Measurements from ENCODE around the gene NUDT3. TPM values are rescaled to one million over a fixed set of nuclear protein-coding genes. Genes with fewer than 3 reads are reported as not detected.

Gene NUDT3
- total and polyA plus RNA-seq, 5 experiments from 2014 or later: 7.4 to 31.7 (median 10.8) TPM

- DNase-seq (no peak), ATAC-seq (no peak)
- Mint-ChIP-seq H3K4me3 (peak overlapping the region in 2 of 10 donors; percentile 4 to 29), H3K4me1 (peaks cover 19 to 64% (median 61%) of the 10 kb centered on the region in 4 donors), H3K27me3 (no peaks in the 10 kb centered on the region), H3K9me3 (no peaks in the 10 kb centered on the region), H3K27ac (peak overlapping the region in 7 of 10 donors; percentile 10 to 90 (median 83)), H3K36me3 (peaks cover 0 to 40% (median 7%) of the 10 kb centered on the region in 3 donors)
- POLR2A ChIA-PET: interaction anchor here (0.6 to 1.2 kb wide), 2 partner anchors 9 to 11 kb away, joined by 4 to 5 read pairs; partner anchors contain the start of gene SMIM29
Observed at GRCh38 chr6:34239893-34240292, 152.6 kb downstream of the NUDT3 start.

DNA sequence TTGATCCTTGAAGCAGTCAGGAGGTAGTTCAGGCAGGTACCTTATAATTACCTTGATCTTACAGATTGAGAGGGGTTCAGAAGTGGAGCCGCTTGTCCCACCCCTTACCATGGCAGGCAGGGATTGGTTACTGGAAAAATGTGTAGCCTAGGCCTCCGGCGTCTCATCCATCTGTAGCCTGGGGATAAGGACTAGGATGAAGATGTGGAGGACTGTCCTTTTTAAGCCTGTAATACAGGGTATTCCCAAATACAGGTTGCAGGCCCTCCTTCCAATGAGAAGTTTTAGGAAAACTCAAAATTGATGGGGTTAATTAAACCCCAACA lies 153.0 kb downstream of the NUDT3 start:
- peaks cover 0 to 38% (median 7%) of the 10 kb centered on the region in 3 donors for H3K36me3 Mint-ChIP-seq
- POLR2A ChIA-PET: interaction anchor here (1.2 kb wide), 1 partner anchor 9 kb away, joined by 5 read pairs; the partner anchor contains the start of gene SMIM29
- DNase-seq (no peak), ATAC-seq (no peak)
- no peaks in the 10 kb centered on the region for H3K27me3 Mint-ChIP-seq
- peak overlapping the region in 6 of 10 donors; percentile 27 to 91 (median 80) for H3K4me3 Mint-ChIP-seq
- no peaks in the 10 kb centered on the region for H3K9me3 Mint-ChIP-seq
- H3K27ac Mint-ChIP-seq: peak overlapping the region in 9 of 10 donors; percentile 78 to 92 (median 86)
- peaks cover 19 to 65% (median 60%) of the 10 kb centered on the region in 4 donors for H3K4me1 Mint-ChIP-seq

DNA sequence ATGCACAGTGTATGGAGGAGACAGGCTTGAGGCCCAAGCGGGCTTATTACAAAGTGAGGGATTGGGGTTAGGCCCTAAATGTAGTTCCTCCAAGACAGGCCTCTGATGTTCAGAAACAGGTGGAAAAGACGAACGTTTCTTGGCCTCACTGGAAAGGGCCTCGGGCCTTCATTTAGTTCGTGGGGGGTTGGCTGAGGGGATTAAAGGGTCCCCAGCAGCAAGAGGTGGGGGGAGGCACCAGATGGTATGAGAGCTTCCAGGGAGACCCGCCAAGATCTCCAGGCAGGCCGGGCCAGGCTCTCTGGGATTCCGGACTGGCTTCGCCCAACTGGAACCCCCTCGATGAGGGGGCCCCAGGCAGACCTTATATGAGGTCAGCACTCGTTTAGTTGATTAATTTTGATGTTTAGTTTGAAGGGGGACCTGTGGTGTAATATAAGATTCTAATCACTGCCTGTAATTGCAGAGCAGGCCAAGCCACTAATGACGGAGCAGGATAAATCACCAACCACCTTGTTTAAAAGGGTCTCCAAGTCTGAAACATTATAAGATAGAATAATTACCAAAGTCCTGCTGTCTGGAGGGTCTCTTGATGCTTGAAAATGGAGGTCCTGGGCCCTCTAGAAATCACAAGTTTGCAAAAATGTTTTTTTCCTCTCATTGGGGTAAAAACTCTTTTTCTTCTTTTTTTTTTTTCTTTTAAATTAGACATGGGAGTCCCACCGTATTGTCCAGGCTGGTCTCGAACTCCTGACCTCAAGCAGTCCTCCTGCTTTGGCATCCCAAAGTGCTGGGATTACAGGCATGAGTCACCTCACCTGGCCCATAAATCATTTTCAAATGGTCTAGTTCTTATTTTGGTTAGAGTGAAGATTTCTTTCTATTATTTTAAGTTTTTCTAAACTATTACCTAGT lies 153.6 kb downstream of the NUDT3 start:
- ATAC-seq (no peak), DNase-seq (no peak)
- no peaks in the 10 kb centered on the region for H3K9me3 Mint-ChIP-seq
- H3K36me3 Mint-ChIP-seq: peaks cover 0 to 34% (median 7%) of the 10 kb centered on the region in 3 donors
- H3K4me3 Mint-ChIP-seq: peak overlapping the region; percentile 69 to 91 (median 84)
- POLR2A ChIA-PET: interaction anchor here (0.5 to 3.6 kb wide), 2 partner anchors 10 to 59 kb away, joined by 3 to 72 read pairs; partner anchors contain the start of gene SMIM29
- no peaks in the 10 kb centered on the region for H3K27me3 Mint-ChIP-seq
- H3K27ac Mint-ChIP-seq: peak overlapping the region; percentile 80 to 95 (median 90)
- H3K4me1 Mint-ChIP-seq: peaks cover 24 to 70% (median 61%) of the 10 kb centered on the region in 4 donors

GRCh38 chr6:34237722-34238584 lies 154.5 kb downstream of the NUDT3 start:
- POLR2A ChIA-PET: interaction anchor here (0.5 to 3.6 kb wide), 12 partner anchors 11 to 519 kb away, joined by 3 to 99 read pairs (median 8); partner anchors contain the start of genes NUDT3, RPS10, SMIM29 and SNRPC
- peak; percentile 22 to 27 for ATAC-seq
- Mint-ChIP-seq H3K9me3 (no peaks in the 10 kb centered on the region), H3K4me1 (peaks cover 21 to 62% (median 53%) of the 10 kb centered on the region in 4 donors), H3K4me3 (peak overlapping the region; percentile 76 to 94 (median 87)), H3K27ac (peak overlapping the region; percentile 80 to 96 (median 90)), H3K36me3 (peaks cover 0 to 31% (median 7%) of the 10 kb centered on the region in 3 donors), H3K27me3 (no peaks in the 10 kb centered on the region)
- peak; percentile 62 to 85 (median 76) for DNase-seq

DNA sequence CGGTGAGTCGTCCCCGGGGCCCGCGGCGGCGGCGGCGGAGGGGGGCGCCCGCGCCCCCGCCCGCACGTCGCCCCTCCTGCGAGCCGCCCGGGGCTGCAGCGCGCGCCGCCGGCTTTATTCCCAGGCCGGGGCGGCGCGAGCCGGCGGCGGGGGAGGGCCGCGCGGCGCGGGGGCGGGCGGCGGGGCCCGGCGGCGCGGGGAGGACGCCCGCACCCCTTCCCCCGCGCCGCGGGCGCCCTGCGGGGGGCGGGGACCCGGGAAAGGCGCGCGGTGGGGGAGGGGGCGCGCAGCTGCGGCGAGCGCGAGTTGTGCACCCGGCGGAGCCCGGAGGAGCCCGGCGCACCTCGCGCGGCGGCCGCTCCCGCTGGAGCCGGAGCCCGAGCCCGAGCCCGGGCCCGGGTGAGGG lies 155.2 kb downstream of the NUDT3 start:
- POLR2A ChIA-PET: interaction anchor here (0.6 to 3.6 kb wide), 22 partner anchors 8 to 1265 kb away, joined by 3 to 99 read pairs (median 6); partner anchors contain the start of genes BLTP3A, NUDT3, RPS10 and SMIM29
- Mint-ChIP-seq H3K4me1 (peaks cover 16 to 55% (median 46%) of the 10 kb centered on the region in 4 donors), H3K27me3 (no peaks in the 10 kb centered on the region), H3K9me3 (no peaks in the 10 kb centered on the region), H3K27ac (peak overlapping the region in 1 of 10 donors; percentile 85), H3K36me3 (peaks cover 0 to 24% (median 7%) of the 10 kb centered on the region in 3 donors), H3K4me3 (peak overlapping the region in 2 of 10 donors; percentile 94 to 97)
- DNase-seq (peak in 4 of 10 donors; percentile 27 to 47 (median 40)), ATAC-seq (peak; percentile 4 to 9)

DNA sequence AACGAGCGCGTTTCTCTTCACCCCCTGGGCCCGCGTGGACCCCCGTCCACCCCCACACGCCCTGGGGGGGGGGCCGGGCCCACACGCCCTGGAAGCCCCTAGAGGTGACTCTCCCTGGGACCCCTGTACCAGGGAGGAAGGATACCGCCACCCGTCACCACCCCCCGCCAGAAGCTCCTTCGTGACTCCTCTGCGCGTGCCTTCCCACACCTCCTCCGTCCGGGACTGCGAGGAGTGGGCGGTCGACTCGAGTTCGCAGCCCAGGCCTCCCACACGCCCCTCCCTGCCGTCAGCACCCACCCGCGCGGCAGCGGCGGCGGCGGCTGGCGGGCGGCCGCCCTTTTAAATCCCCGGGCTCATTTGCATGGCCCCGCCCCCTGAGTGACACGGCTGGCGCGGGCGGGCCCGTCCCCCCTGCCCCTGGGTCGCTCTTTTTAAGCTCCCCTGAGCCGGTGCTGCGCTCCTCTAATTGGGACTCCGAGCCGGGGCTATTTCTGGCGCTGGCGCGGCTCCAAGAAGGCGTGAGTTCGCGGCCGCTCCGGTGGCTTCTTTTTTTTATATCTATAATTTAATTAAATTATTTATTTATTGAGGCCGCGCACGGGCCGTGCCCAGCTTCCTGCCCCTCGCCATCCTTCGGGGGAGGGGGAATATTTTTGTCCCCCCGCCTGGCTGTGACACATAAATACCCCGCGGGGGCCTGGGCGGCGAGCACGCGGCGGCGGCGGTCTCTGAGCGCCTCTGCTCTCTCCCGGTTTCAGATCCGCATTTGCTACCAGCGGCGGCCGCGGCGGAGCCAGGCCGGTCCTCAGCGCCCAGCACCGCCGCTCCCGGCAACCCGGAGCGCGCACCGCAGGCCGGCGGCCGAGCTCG lies 155.8 kb downstream of the NUDT3 start, which contains the start of gene HMGA1:
HMGA1 (plus strand) TSS at position 431 of the 873 bp plus-strand sequence. CDS start 3,908 bp downstream, outside the sequence.
- H3K4me3 Mint-ChIP-seq: peak within 1 kb of the TSS; percentile 88 to 97 (median 94)
- peak; percentile 78 to 94 (median 86) for DNase-seq
- H3K27me3 Mint-ChIP-seq: no peaks in the 10 kb centered on the region
- H3K4me1 Mint-ChIP-seq: peaks cover 13 to 49% (median 40%) of the 10 kb centered on the region in 4 donors
- peak; percentile 68 to 75 for ATAC-seq
- H3K36me3 Mint-ChIP-seq: peaks cover 0 to 18% (median 7%) of the 10 kb centered on the region in 3 donors
- no peaks in the 10 kb centered on the region for H3K9me3 Mint-ChIP-seq
- POLR2A ChIA-PET: interaction anchor here (0.6 to 3.6 kb wide), 26 partner anchors 8 to 1265 kb away, joined by 3 to 99 read pairs (median 4); partner anchors contain the start of genes BLTP3A, NUDT3, RPS10 and SMIM29
- peak within 1 kb of the TSS; percentile 94 to 99 (median 98) for H3K27ac Mint-ChIP-seq

DNA sequence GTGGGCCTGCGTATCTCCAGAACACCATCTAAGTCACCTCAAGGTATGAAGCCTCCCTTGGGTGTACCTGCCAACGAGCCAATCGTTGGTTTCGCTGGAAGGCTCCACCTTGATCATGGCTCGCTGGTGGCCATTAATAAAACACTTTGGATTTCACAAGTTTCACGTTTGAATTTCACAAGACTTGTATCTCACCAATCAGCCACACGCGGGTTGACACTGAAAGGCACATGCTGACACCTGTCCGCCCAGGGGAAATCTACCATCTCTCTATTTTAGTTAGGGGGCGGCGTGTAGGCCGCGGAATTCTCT lies 156.4 kb downstream of the NUDT3 start:
- Mint-ChIP-seq H3K27ac (peak overlapping the region; percentile 94 to 99 (median 98)), H3K4me3 (peak overlapping the region; percentile 87 to 97 (median 94)), H3K36me3 (peaks cover 0 to 12% (median 2%) of the 10 kb centered on the region in 3 donors), H3K4me1 (peaks cover 12 to 43% (median 35%) of the 10 kb centered on the region in 4 donors), H3K9me3 (no peaks in the 10 kb centered on the region), H3K27me3 (no peaks in the 10 kb centered on the region)
- ATAC-seq: peak; percentile 41 to 63
- POLR2A ChIA-PET: interaction anchor here (0.7 to 3.6 kb wide), 18 partner anchors 9 to 807 kb away, joined by 3 to 99 read pairs (median 6); partner anchors contain the start of genes BLTP3A, NUDT3, RPS10 and SMIM29
- DNase-seq: peak; percentile 25 to 83 (median 62)

GRCh38 chr6:34235307-34236130 lies 156.9 kb downstream of the NUDT3 start:
- H3K9me3 Mint-ChIP-seq: peaks cover 0 to 2% (median 0%) of the 10 kb centered on the region in 9 donors
- peaks cover 13 to 39% (median 34%) of the 10 kb centered on the region in 4 donors for H3K4me1 Mint-ChIP-seq
- H3K27ac Mint-ChIP-seq: peak overlapping the region; percentile 94 to 99 (median 98)
- ATAC-seq: peak; percentile 37 to 46
- peak overlapping the region; percentile 87 to 97 (median 94) for H3K4me3 Mint-ChIP-seq
- peaks cover 0 to 6% (median 0%) of the 10 kb centered on the region in 3 donors for H3K36me3 Mint-ChIP-seq
- peak in 7 of 10 donors; percentile 33 to 84 (median 61) for DNase-seq
- POLR2A ChIA-PET: interaction anchor here (1.2 to 3.6 kb wide), 13 partner anchors 9 to 521 kb away, joined by 3 to 99 read pairs (median 8); partner anchors contain the start of genes NUDT3, RPS10, SMIM29 and SNRPC
- H3K27me3 Mint-ChIP-seq: no peaks in the 10 kb centered on the region

- peak in 3 of 10 donors; percentile 21 to 39 (median 24) for DNase-seq
- H3K27ac Mint-ChIP-seq: peak overlapping the region; percentile 52 to 95 (median 78)
- no peaks in the 10 kb centered on the region for H3K27me3 Mint-ChIP-seq
- peaks cover 0 to 2% (median 0%) of the 10 kb centered on the region in 9 donors for H3K9me3 Mint-ChIP-seq
- ATAC-seq: no peak
- peak overlapping the region; percentile 46 to 82 (median 68) for H3K4me3 Mint-ChIP-seq
- H3K36me3 Mint-ChIP-seq: no peaks in the 10 kb centered on the region
- POLR2A ChIA-PET: interaction anchor here (0.6 to 2.8 kb wide), 3 partner anchors 15 to 39 kb away, joined by 3 to 7 read pairs (median 7); partner anchors contain the start of gene SMIM29
- peaks cover 13 to 32% (median 27%) of the 10 kb centered on the region in 4 donors for H3K4me1 Mint-ChIP-seq
Observed at GRCh38 chr6:34234667-34235306, 157.7 kb downstream of the NUDT3 start.

Measured in naive thymus-derived CD8-positive, alpha-beta T cell (primary cell).